Measurements from ENCODE around the gene HYAL3.

HYAL3 gene

GRCh38 chr3:50254577-50255250 is 44.5 kb downstream of the HYAL3 start:
- Histone ChIP-seq H3K4me2 (ENCODE audit: low read depth, low read length, poor library complexity, severe bottlenecking) (no peak overlapping the region), H2AFZ (ENCODE audit: low read depth, low read length, severe bottlenecking) (no peak overlapping the region), H3K27me3 (ENCODE audit: low read length) (no peaks in the 10 kb centered on the region), H3F3A (ENCODE audit: insufficient read depth) (no peaks in the 10 kb centered on the region), H3K9me2 (replicated peaks; ENCODE audit: insufficient read depth, low read length) (no peaks in the 10 kb centered on the region), H3K79me2 (ENCODE audit: insufficient read depth, low read length) (peaks cover 13% of the 10 kb centered on the region), H3K4me3 (ENCODE audit: insufficient read depth, low read length, poor library complexity, severe bottlenecking) (no peak overlapping the region), H3K9ac (ENCODE audit: low read length) (no peak overlapping the region), H3K27ac (ENCODE audit: low read depth, low read length) (no peak overlapping the region), H3K9me3 (ENCODE audit: insufficient read depth, low read length) (no peaks in the 10 kb centered on the region), H4K20me1 (ENCODE audit: low read depth, low read length) (no peaks in the 10 kb centered on the region), H3K36me3 (ENCODE audit: low read length) (0 out of 2 replicates have a peak, but pooled peaks cover 3% of the 10 kb centered on the region)
- TF ChIP-seq CTCF (IDR thresholded peaks at IDR 0.05; ENCODE audit: insufficient read depth, low read length, poor library complexity, severe bottlenecking) = no peak
- TF ChIP-seq EZH2phosphoT487 (conservative IDR thresholded peaks at IDR 0.05; ENCODE audit: low read length) = no peak

GRCh38 chr3:50251220-50251619 is 48.0 kb downstream of the HYAL3 start:
- peaks cover 48% of the 10 kb centered on the region for H3K79me2 ChIP-seq (ENCODE audit: insufficient read depth, low read length)
- H2AFZ ChIP-seq (ENCODE audit: low read depth, low read length, severe bottlenecking) = no peak overlapping the region
- H3K36me3 ChIP-seq (ENCODE audit: low read length) = no peaks in the 10 kb centered on the region
- no peak overlapping the region for H3K27ac ChIP-seq (ENCODE audit: low read depth, low read length)
- H3K9me3 ChIP-seq (ENCODE audit: insufficient read depth, low read length) = no peaks in the 10 kb centered on the region
- H3K27me3 ChIP-seq (ENCODE audit: low read length) = no peaks in the 10 kb centered on the region
- H3K9me2 ChIP-seq (replicated peaks; ENCODE audit: insufficient read depth, low read length) = no peaks in the 10 kb centered on the region
- H3K9ac ChIP-seq (ENCODE audit: low read length) = no peak overlapping the region
- no peak overlapping the region for H3K4me2 ChIP-seq (ENCODE audit: low read depth, low read length, poor library complexity, severe bottlenecking)
- no peaks in the 10 kb centered on the region for H4K20me1 ChIP-seq (ENCODE audit: low read depth, low read length)
- H3K4me3 ChIP-seq (ENCODE audit: insufficient read depth, low read length, poor library complexity, severe bottlenecking) = no peak overlapping the region
- H3F3A ChIP-seq (ENCODE audit: insufficient read depth) = no peaks in the 10 kb centered on the region
- TF ChIP-seq CTCF (IDR thresholded peaks at IDR 0.05; ENCODE audit: insufficient read depth, low read length, poor library complexity, severe bottlenecking) (no peak), EZH2phosphoT487 (conservative IDR thresholded peaks at IDR 0.05; ENCODE audit: low read length) (no peak)

- H3F3A ChIP-seq (ENCODE audit: insufficient read depth) = no peaks in the 10 kb centered on the region
- peaks cover 55% of the 10 kb centered on the region for H3K79me2 ChIP-seq (ENCODE audit: insufficient read depth, low read length)
- no peak for TF ChIP-seq CTCF (IDR thresholded peaks at IDR 0.05; ENCODE audit: insufficient read depth, low read length, poor library complexity, severe bottlenecking)
- TF ChIP-seq EZH2phosphoT487 (conservative IDR thresholded peaks at IDR 0.05; ENCODE audit: low read length) = no peak
- H3K4me2 ChIP-seq (ENCODE audit: low read depth, low read length, poor library complexity, severe bottlenecking) = no peak overlapping the region
- no peaks in the 10 kb centered on the region for H3K36me3 ChIP-seq (ENCODE audit: low read length)
- H3K9ac ChIP-seq (ENCODE audit: low read length) = no peak overlapping the region
- H3K27ac ChIP-seq (ENCODE audit: low read depth, low read length) = no peak overlapping the region
- no peaks in the 10 kb centered on the region for H4K20me1 ChIP-seq (ENCODE audit: low read depth, low read length)
- H3K9me2 ChIP-seq (replicated peaks; ENCODE audit: insufficient read depth, low read length) = no peaks in the 10 kb centered on the region
- no peaks in the 10 kb centered on the region for H3K9me3 ChIP-seq (ENCODE audit: insufficient read depth, low read length)
- no peaks in the 10 kb centered on the region for H3K27me3 ChIP-seq (ENCODE audit: low read length)
- H2AFZ ChIP-seq (ENCODE audit: low read depth, low read length, severe bottlenecking) = no peak overlapping the region
- no peak overlapping the region for H3K4me3 ChIP-seq (ENCODE audit: insufficient read depth, low read length, poor library complexity, severe bottlenecking)
Observed at GRCh38 chr3:50250514-50250913, 48.7 kb downstream of the HYAL3 start.
